Measurements from ENCODE around the gene SKIL.

SKIL gene

GRCh38 chr3:170413291-170413690 lies 55.8 kb downstream of the SKIL start:
- no peak for DNase-seq

DNA sequence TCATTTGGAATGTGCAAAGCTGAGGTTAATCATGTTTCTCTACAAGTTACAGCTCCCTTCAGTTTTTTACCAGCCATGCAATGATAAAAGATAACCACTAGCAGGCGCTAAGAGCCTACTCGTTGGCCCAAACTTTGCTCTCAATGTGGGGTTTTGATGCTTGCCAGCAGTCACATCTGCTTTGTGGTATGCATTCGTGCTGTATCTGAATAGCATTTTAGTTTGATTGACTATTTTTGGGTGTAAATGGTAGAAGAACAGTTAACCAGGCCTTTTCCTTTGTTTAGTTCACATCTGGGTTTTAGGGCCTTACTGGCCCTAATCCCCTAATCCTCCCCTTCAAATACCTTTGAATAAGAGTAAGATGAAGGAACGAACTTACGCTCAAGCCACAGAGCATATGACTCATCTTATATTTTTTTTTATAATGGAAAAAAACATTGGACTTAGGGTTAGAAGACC lies 56.7 kb downstream of the SKIL start:
- peak; percentile 41 for DNase-seq

DNA sequence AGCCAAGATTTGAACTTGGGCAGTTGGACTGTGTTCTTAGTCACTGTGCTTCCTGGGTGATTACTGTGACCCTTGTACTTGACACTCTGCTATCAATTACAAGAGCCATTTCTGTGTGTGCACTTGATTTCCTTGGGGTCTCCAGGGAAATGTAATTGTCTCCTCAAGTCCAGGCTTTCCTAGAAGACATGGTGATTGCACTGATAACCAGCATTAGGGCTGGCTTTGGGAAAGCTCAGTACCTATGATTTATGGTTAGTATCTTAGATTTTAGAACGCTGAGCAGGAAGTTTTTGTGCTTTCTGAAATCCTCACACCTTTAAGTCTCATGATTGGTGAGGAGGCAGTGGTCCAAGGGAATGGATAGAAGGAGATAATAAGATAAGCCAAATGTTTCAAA lies 59.6 kb downstream of the SKIL start:
- DNase-seq: no peak

DNA sequence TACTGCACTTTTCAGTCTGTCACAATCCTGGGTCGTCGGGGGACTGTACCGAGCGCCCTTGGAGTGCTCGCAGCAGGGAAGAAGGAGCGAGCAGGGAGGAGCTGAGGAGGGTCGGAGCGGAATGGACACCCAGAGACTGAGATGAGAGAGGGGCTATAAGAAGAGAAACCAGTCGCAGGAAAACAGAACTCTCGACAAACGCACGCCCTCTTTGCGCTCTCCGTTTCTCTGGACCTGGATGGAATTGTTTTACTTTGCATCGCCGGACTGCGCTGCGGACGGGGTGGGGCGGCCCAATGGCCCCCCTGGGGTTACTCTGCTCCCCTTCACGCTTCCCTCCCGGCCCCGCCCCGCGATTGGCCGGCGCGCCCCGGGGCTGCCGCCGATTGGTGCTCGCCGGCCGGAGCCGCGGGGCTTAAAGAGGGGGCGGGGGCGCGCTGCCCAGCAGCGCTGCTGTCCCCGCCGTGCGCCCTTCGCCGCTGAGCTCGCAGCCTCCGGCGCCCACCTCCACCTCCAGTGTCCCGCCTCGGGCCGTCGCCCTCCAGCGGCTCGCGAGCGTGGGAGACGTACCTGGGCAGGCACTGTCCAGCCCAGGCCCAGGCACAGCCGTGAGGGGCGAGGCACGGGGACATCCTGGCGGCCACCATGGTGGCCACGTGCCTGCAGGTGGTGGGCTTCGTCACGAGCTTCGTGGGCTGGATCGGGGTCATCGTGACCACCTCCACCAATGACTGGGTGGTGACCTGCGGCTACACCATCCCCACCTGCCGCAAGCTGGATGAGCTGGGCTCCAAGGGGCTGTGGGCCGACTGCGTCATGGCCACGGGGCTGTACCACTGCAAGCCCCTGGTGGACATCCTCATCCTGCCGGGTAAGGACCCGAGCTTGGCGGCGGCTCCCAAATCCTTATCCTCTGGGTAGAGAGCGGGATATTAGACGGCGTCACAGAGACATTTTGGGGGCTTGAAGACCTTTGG lies 61.2 kb downstream of the SKIL start, which contains the start of gene CLDN11:
Gene CLDN11, plus strand, starts transcription at position 447 of the 977 bp plus-strand sequence. Its CDS starts 199 bp downstream, at position 646.
- DNase-seq: peak; percentile 18

GRCh38 chr3:170419557-170420087 lies 62.1 kb downstream of the SKIL start:
- peak; percentile 26 for DNase-seq

- no peak for DNase-seq
Measured at GRCh38 chr3:170420307-170420821, 62.8 kb downstream of the SKIL start.

- no peak for DNase-seq
Measured at GRCh38 chr3:170421111-170421641, 63.7 kb downstream of the SKIL start.

DNA sequence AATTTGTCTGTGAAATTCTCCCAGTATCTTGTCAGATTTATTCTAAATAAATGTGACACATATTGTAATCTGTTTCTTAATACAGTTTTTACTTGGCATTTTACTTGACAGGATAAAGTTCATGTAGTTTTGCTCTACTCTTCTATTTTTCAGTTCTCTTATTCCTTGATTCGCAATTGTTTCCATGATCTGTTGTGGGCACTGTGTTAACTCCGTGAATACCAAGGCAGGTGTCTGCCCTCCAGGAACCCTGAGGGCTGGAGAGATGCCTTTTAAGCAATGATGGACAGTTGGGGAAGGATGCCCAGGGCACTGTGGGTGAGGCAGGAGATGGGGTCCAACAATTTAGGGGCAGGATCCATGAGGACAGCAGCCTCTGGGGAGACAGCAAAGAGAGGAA lies 64.2 kb downstream of the SKIL start:
- DNase-seq: no peak

GRCh38 chr3:170423001-170423615 lies 65.6 kb downstream of the SKIL start:
- DNase-seq: no peak

DNA sequence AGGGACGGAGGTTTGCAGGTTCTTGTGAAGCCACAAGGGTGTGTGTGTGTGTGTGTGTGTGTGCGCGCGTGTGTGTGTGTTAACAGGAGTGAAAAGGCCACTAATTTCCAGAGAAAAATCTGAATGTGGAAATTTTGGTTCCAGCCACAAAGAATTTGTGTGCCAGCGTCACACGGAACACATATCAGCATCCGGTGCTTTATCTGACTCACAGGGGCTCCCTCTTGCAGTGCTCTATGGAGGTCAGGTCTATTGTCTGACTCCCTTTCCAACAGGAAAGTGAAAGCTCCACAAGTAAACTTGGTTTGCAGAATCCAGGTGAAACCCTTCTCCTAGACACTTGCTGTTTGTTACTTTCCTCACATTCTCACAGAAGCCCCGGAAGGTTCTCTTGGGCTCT lies 67.4 kb downstream of the SKIL start:
- no peak for DNase-seq

GRCh38 chr3:170425491-170426239 lies 68.2 kb downstream of the SKIL start:
- DNase-seq: no peak

GRCh38 chr3:170426240-170426797 lies 68.8 kb downstream of the SKIL start:
- no peak for DNase-seq

GRCh38 chr3:170428095-170428494 lies 70.6 kb downstream of the SKIL start:
- no peak for DNase-seq

- no peak for DNase-seq
Measured at GRCh38 chr3:170429050-170429449, 71.5 kb downstream of the SKIL start.

DNA sequence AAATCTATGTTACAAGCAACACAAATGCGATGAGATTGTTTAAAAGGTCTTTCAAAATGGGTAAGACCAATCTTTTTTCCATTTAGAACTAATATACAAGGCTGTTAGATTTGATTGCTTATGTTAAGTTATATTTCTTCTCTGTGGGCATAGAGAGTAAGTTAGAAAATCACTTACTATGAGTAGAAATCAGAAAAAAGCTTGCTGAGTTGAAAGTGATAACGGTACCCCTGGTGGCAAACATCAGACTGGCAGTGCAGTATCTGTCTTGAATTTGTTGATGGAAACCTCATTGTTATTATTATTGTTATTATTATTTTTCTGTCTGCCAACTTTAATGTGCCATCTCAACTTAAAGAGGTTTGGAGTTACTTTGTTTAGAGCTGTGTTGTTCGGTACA lies 73.5 kb downstream of the SKIL start:
- no peak for DNase-seq

DNA sequence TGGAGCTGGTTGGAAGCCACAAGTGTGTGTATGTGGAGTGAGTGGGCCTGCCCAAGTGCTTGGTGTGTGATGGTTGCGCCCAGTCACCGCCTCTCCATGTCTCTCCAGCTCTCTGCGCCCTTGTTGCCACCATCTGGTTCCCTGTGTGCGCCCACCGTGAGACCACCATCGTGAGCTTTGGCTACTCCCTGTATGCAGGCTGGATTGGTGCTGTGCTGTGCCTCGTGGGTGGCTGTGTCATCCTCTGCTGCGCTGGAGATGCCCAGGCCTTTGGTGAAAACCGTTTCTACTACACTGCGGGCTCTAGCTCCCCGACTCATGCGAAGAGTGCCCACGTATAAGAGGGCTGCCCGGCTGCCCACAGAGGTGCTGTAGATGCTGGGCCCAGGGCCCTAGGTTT lies 74.9 kb downstream of the SKIL start:
- no peak for DNase-seq

DNA sequence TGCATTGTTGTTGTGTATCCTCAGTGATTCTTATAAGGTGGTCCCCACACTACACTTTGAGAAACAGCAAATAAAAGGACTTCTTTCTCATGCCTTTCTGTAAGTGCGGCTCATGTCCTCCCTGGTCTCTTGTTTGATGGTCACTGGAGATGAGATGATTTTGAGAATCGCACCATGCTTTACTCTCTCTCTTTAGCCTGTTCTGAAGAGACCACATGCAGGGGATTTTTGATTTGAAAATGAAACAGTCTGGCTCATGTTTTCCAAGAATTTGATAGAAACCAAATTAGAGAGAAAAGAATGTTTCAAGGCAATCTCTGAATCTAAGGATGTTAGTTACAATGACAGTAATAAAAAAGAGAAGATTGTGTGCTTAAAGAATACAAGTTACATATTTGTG lies 79.2 kb downstream of the SKIL start:
- no peak for DNase-seq

DNA sequence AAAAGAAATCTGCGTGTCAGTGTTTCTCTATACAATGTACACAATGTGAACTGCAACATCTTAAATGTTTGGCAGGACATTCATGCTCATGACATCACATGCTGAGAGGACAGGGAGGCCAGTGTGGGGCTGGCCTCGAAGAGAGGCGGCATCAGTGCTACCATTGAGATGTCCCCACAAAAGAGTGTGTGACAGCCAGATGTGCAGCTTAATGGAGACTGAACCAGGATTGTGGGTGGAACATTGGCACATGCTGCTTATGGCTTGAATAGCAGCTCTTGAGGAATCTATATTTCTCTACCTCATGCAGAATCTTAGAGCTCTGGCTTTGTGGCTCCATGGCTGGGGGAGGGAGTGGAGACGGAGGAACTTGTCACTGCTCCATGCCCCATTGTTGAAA lies 79.7 kb downstream of the SKIL start:
- no peak for DNase-seq

DNA sequence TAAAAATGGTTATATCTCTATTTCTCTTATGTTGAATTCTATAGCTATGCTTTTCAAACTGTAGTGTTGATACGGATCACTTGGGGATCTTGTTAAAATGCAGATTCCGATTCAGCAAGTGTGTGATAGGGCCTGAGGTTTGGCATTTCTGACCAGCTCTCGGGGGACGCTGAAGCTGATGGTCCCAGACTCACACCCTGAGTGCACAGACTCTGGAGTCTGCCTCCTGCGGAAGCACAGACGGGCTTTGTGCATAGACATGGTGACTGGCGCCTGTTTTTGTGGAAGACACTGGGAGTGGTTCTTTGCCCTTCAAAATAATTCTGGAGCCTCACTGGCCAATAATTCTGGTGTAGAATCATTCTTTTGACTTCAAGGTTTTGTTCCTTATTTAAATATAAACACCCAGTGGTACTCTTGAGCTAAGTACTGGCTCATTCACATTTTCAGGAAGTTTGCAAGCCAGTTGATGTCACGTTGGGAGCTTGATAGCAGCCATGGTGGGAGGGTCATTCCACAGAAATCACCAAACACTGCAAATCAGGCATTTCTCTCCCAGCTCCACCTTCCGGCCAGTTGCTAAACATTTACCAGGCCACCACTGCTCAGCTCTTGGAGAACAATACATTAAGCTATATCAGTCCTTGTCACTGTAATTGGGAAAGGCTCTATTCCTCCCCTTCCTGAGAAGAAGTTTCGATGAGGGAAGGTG lies 80.3 kb downstream of the SKIL start:
- DNase-seq: no peak

GRCh38 chr3:170438836-170439235 lies 81.3 kb downstream of the SKIL start:
- no peak for DNase-seq

DNA sequence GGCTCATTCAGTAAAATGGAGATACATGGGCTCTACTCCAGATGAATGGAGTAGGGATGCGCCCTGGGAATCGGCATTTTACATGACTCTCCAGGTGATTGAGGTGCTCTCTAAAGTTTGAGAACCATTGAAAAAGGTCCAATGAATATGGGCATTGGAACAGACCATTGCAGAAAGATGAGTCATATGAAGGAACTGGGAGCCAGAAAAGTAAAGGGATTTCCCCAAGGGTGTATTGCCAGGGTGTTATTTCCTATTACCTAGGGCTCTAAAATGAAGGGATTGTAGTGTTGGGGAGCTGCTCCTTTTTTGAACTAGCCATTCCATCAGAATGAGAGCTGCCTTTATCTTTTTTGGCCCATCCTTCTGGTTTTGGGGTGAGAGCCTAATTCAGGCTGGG lies 82.8 kb downstream of the SKIL start:
- DNase-seq: no peak

DNA sequence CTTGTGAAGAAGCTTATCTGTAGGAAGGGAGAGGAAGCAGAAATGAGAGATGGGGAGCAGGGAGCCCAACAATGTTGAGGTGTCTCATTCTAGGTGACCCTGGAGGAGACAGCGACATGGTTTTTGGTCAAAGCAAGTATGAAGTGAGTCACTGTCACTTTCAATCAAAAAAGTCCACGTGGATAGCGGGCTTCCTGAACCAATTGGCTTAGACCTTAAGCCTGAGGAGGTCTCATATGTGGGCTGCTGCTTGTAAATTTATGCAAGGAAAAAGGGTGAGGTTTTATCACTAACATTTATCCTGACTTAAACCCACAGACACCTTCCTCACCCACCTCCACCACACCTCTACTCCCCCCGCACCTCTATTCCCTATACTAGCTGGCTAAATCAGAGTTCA lies 83.9 kb downstream of the SKIL start:
- no peak for DNase-seq

Data from stimulated activated CD4-positive, alpha-beta T cell treated with anti-CD3 and anti-CD28 coated beads, Interleukin-15, amount 100 ng/mL, for 24 hours (primary cell).